GM23338 (cell line): ENCODE measurements around the gene CIB4. TPM values are rescaled to one million over a fixed set of nuclear protein-coding genes. Genes with fewer than 3 reads are reported as not detected.

ENCODE experiments used
- ATAC-seq: fragments of 200-7000 bp; cut with Tn5 transposase; 3 replicates; pipeline ENCODE4 v1.9.1; 2020
- DNase-seq: peaks from one replicate; pipeline ENCODE4 v3.0.0-alpha.2; 2015; ENCODE audit warnings: low spot score
- H2AFZ ChIP-seq: fragments of 200-600 bp; sonication (generic); 2 replicates; pipeline ENCODE4 v1.8.0; 2016; ENCODE audit warnings: antibody characterized with exemption, mild to moderate bottlenecking, moderate library complexity
- H3F3A ChIP-seq: fragments of 200-600 bp; sonication (generic); replicated peaks from 2 replicates; pipeline ENCODE4 v1.8.0; 2017; ENCODE audit warnings: antibody characterized with exemption, mixed run types, low read depth
- H3K27ac ChIP-seq: fragments of 200-600 bp; sonication (generic); 2 replicates; pipeline ENCODE4 v1.6.1; 2016; ENCODE audit warnings: low read depth
- H3K27me3 ChIP-seq: fragments of 200-600 bp; sonication (generic); 2 replicates; pipeline ENCODE4 v1.8.0; 2016; ENCODE audit warnings: mild to moderate bottlenecking, mixed run types, moderate library complexity; ENCODE audit not compliant: insufficient read depth
- H3K36me3 ChIP-seq: fragments of 200-600 bp; sonication (generic); 2 replicates; pipeline ENCODE4 v1.8.0; 2016; ENCODE audit warnings: mild to moderate bottlenecking; ENCODE audit not compliant: insufficient read depth
- H3K4me1 ChIP-seq: fragments of 200-600 bp; sonication (generic); 2 replicates; pipeline ENCODE4 v1.8.0; 2016; ENCODE audit warnings: mild to moderate bottlenecking, moderate library complexity; ENCODE audit not compliant: insufficient read depth
- H3K4me2 ChIP-seq: fragments of 200-600 bp; sonication (generic); 2 replicates; pipeline ENCODE4 v1.7.1; 2017; ENCODE audit warnings: mixed run types
- H3K4me3 ChIP-seq: fragments of 200-600 bp; sonication (generic); 2 replicates; pipeline ENCODE4 v1.6.1; 2016; ENCODE audit warnings: mixed run types
- H3K79me2 ChIP-seq: fragments of 200-600 bp; sonication (generic); replicated peaks from 2 replicates; pipeline ENCODE4 v1.8.0; 2017; ENCODE audit warnings: mild to moderate bottlenecking; ENCODE audit not compliant: insufficient read depth
- H3K9me2 ChIP-seq: fragments of 200-600 bp; sonication (generic); 2 replicates; pipeline ENCODE4 v1.8.0; 2017; ENCODE audit not compliant: insufficient read depth
- H4K20me1 ChIP-seq: fragments of 200-600 bp; sonication (generic); replicated peaks from 2 replicates; pipeline ENCODE4 v1.8.0; 2017; ENCODE audit warnings: mild to moderate bottlenecking; ENCODE audit not compliant: insufficient read depth
- H3K27ac Mint-ChIP-seq: 2 replicates; pipeline ENCODE4 v1.8.0; 2020; ENCODE audit warnings: inconsistent platforms, mild to moderate bottlenecking, moderate library complexity, mixed read lengths
- H3K27me3 Mint-ChIP-seq: 3 replicates; pipeline ENCODE4 v1.8.0; 2022; ENCODE audit warnings: low read depth, mild to moderate bottlenecking, moderate library complexity, mixed read lengths, inconsistent platforms; ENCODE audit not compliant: insufficient read depth, poor library complexity
- H3K36me3 Mint-ChIP-seq: 3 replicates; pipeline ENCODE4 v1.8.0; 2021; ENCODE audit warnings: low read depth, mild to moderate bottlenecking, inconsistent platforms, moderate library complexity, mixed read lengths
- H3K4me1 Mint-ChIP-seq: 3 replicates; pipeline ENCODE4 v1.8.0; 2020; ENCODE audit warnings: mild to moderate bottlenecking, inconsistent platforms, mixed read lengths
- H3K4me3 Mint-ChIP-seq: 3 replicates; pipeline ENCODE4 v1.8.0; 2021; ENCODE audit warnings: moderate library complexity, mild to moderate bottlenecking, inconsistent platforms, mixed read lengths
- H3K9me3 Mint-ChIP-seq: 3 replicates; pipeline ENCODE4 v1.8.0; 2020; ENCODE audit warnings: moderate library complexity, mild to moderate bottlenecking, inconsistent platforms, mixed read lengths
- CREB1 ChIP-seq: fragments of 250-450 bp; sonication (Bioruptor Pico); IDR thresholded peaks from 2 replicates; pipeline ENCODE4 v1.5.0; 2020; ENCODE audit warnings: low read depth, mild to moderate bottlenecking, moderate library complexity
- CTCF ChIP-seq, 2 experiments: fragments of 200-600 bp in 1 of 2; sonication (generic) in 1 of 2; conservative IDR thresholded peaks; 2 replicates each; pipeline versions ENCODE4 v1.5.1 to v1.6.1; 2016 to 2017; ENCODE audit warnings: antibody characterized with exemption in 2 of 2, low read depth in 2 of 2, mild to moderate bottlenecking in 2 of 2, moderate library complexity in 1 of 2
- ETS1 ChIP-seq: IDR thresholded peaks from 2 replicates; pipeline ENCODE4 v1.6.1; 2016; ENCODE audit warnings: antibody characterized with exemption
- EZH2 ChIP-seq: fragments of 200-600 bp; sonication (generic); IDR thresholded peaks from one replicate; pipeline ENCODE4 v1.8.0; 2017; ENCODE audit warnings: antibody characterized with exemption, mild to moderate bottlenecking, low read depth; ENCODE audit not compliant: unreplicated experiment
- EZH2phosphoT487 ChIP-seq: fragments of 200-600 bp; sonication (generic); IDR thresholded peaks from one replicate; pipeline ENCODE4 v1.8.1; 2018; ENCODE audit warnings: antibody characterized with exemption; ENCODE audit not compliant: unreplicated experiment
- NANOG ChIP-seq: IDR thresholded peaks from 2 replicates; pipeline ENCODE4 v1.6.1; 2016; ENCODE audit warnings: antibody characterized with exemption, borderline replicate concordance
- ZNF331 ChIP-seq: fragments of 250-450 bp; sonication (Bioruptor Pico); IDR thresholded peaks from 2 replicates; pipeline ENCODE4 v1.5.0; 2020; ENCODE audit warnings: low read depth, mild to moderate bottlenecking, moderate library complexity
- ZNF462 ChIP-seq: fragments of 250-450 bp; sonication (Bioruptor Pico); IDR thresholded peaks from 2 replicates; pipeline ENCODE4 v1.5.0; 2020; ENCODE audit warnings: mild to moderate bottlenecking, moderate library complexity
- polyA plus RNA-seq: library from polyadenylated mRNA; unstranded; fragments of >200 nt; fragmentation: Nextera tagmentation; extraction: Ambion mirVana; gene quantifications from 2 replicates; pipeline ENCODE4 v1.2.1, GENCODE V29; 2016
- total RNA-seq: library from RNA; depleted of rRNA; stranded (reverse); fragments of >200 nt; shearing (Covaris generic); gene quantifications from 2 replicates; pipeline ENCODE4 v1.2.3, GENCODE V29; 2014

Gene CIB4
- total and polyA plus RNA-seq, 2 experiments from 2014 or later: not detected

- peaks cover 5% of the 10 kb centered on the region; the same call in 1 of the 3 replicates for H3K4me1 Mint-ChIP-seq
- Histone ChIP-seq H3K27ac (no peak overlapping the region), H2AFZ (no peak overlapping the region), H3F3A (no peaks in the 10 kb centered on the region), H3K27me3 (no peaks in the 10 kb centered on the region), H3K79me2 (no peaks in the 10 kb centered on the region), H3K9me2 (no peaks in the 10 kb centered on the region), H3K4me1 (no peaks in the 10 kb centered on the region), H3K36me3 (no peaks in the 10 kb centered on the region), H3K4me2 (no peak overlapping the region), H4K20me1 (no peaks in the 10 kb centered on the region; the same call in 1 of the 2 replicates), H3K4me3 (no peak overlapping the region)
- H3K4me3 Mint-ChIP-seq: no peak overlapping the region
- no peaks in the 10 kb centered on the region for H3K36me3 Mint-ChIP-seq
- H3K27ac Mint-ChIP-seq: no peak overlapping the region
- ATAC-seq (no peak), DNase-seq (no peak)
- peaks cover 1% of the 10 kb centered on the region for H3K27me3 Mint-ChIP-seq
- TF ChIP-seq EZH2phosphoT487 (no peak), ZNF331 (CRISPR knock-in tag) (no peak), ETS1 (no peak), CTCF (conservative IDR thresholded peaks at IDR 0.05; ENCODE audit: low read depth in 2 of 2) (no peak), ZNF462 (no peak), NANOG (no peak), EZH2 (no peak), CREB1 (no peak)
- H3K9me3 Mint-ChIP-seq: no peaks in the 10 kb centered on the region; the same call in 2 of the 3 replicates
Observed at GRCh38 chr2:26590508-26590907, 50.7 kb downstream of the CIB4 start.
